KG1 (cell line): ENCODE data around the gene KRT12.
"Not testable (repeated sequence)": the region's sequence is repeated elsewhere in the genome, so short reads cannot be mapped to it uniquely, and the experiment has no call there.

Experiments used
- DNase-seq: peaks from one replicate; lab custom pipeline; 2025; lab: John Stamatoyannopoulos, UW

Gene KRT12

GRCh38 chr17:40883626-40884334 is 16.8 kb upstream of the KRT12 start:
- DNase-seq: no peak

GRCh38 chr17:40883031-40883430 is 16.0 kb upstream of the KRT12 start:
- DNase-seq: no peak

GRCh38 chr17:40879026-40879425 is 12.0 kb upstream of the KRT12 start:
- DNase-seq: no peak

- DNase-seq: no peak
These were observed 11.0 kb upstream of the KRT12 start for GRCh38 chr17:40878044-40878443.

- DNase-seq: no peak
These were observed 6.8 kb upstream of the KRT12 start for GRCh38 chr17:40873801-40874200.

- no peak for DNase-seq
These were observed 6.2 kb upstream of the KRT12 start for GRCh38 chr17:40873255-40873654.

GRCh38 chr17:40872416-40872815 is 5.4 kb upstream of the KRT12 start:
- no peak for DNase-seq

- no peak for DNase-seq
These were observed 4.3 kb upstream of the KRT12 start for GRCh38 chr17:40871316-40871715.

GRCh38 chr17:40870136-40870535 is 3.1 kb upstream of the KRT12 start:
- DNase-seq: no peak

- no peak for DNase-seq
These were observed 2.2 kb downstream of the KRT12 start for GRCh38 chr17:40864661-40865390.

- no peak for DNase-seq
These were observed 3.9 kb downstream of the KRT12 start for GRCh38 chr17:40862985-40863733.

GRCh38 chr17:40859536-40859935 is 7.5 kb downstream of the KRT12 start:
- no peak for DNase-seq

GRCh38 chr17:40858667-40859066 is 8.4 kb downstream of the KRT12 start:
- not testable (repeated sequence) for DNase-seq

GRCh38 chr17:40857535-40857934 is 9.5 kb downstream of the KRT12 start:
- DNase-seq: no peak

- DNase-seq: no peak
These were observed 12.7 kb downstream of the KRT12 start for GRCh38 chr17:40854175-40854814.

GRCh38 chr17:40852364-40852763 is 14.7 kb downstream of the KRT12 start:
- no peak for DNase-seq

GRCh38 chr17:40850293-40850972 is 16.6 kb downstream of the KRT12 start:
- no peak for DNase-seq

GRCh38 chr17:40849723-40850122 is 17.3 kb downstream of the KRT12 start:
- DNase-seq: no peak

GRCh38 chr17:40848583-40849235 is 18.3 kb downstream of the KRT12 start:
- DNase-seq: no peak

- DNase-seq: no peak
These were observed 20.4 kb downstream of the KRT12 start for GRCh38 chr17:40846515-40847144.

- no peak for DNase-seq
These were observed 22.3 kb downstream of the KRT12 start for GRCh38 chr17:40844671-40845107.
